Keratinocyte (primary cell): ENCODE results near the gene SCYL3. TPM values are rescaled to one million over a fixed set of nuclear protein-coding genes. Genes with fewer than 3 reads are reported as not detected.

Experiments
- DNase-seq: peaks from one replicate; pipeline ENCODE4 v3.0.0-alpha.2; 2011; ENCODE audit warnings: low read depth, missing footprints, low spot score
- FAIRE-seq: peaks from 2 replicates; lab custom pipeline; 2011; peaks lifted over from hg19 to GRCh38; lab: Jason Lieb, UNC
- H2AFZ ChIP-seq: 2 replicates; pipeline ENCODE4 v1.6.0; 2012; ENCODE audit warnings: low read length, control low read depth, inconsistent platforms; ENCODE audit not compliant: control insufficient read depth
- H3K27ac ChIP-seq: 2 replicates; pipeline ENCODE4 v1.5.1; 2011; ENCODE audit warnings: low read length; ENCODE audit not compliant: control insufficient read depth, insufficient read depth
- H3K27me3 ChIP-seq: 3 replicates; pipeline ENCODE4 v1.6.0; 2011; ENCODE audit warnings: low read length; ENCODE audit not compliant: control insufficient read depth, insufficient read depth; ENCODE audit errors: extremely low read depth
- H3K36me3 ChIP-seq, 2 experiments: 2 replicates in 1 of 2; 3 replicates in 1 of 2; pipeline ENCODE4 v1.5.1; 2011; ENCODE audit warnings: low read length in 2 of 2, mild to moderate bottlenecking in 1 of 2; ENCODE audit not compliant: control insufficient read depth in 2 of 2, insufficient read depth in 2 of 2; ENCODE audit errors: extremely low read depth in 1 of 2
- H3K4me1 ChIP-seq: 3 replicates; pipeline ENCODE4 v1.5.1; 2011; ENCODE audit warnings: low read length; ENCODE audit not compliant: control insufficient read depth, insufficient read depth; ENCODE audit errors: extremely low read depth
- H3K4me2 ChIP-seq: 3 replicates; pipeline ENCODE4 v1.6.0; 2011; ENCODE audit warnings: low read depth, low read length; ENCODE audit not compliant: control insufficient read depth, insufficient read depth; ENCODE audit errors: extremely low read depth
- H3K4me3 ChIP-seq, 3 experiments: fragments of 200-600 bp in 1 of 3; sonication (generic) in 1 of 3; 2 replicates in 2 of 3; 3 replicates in 1 of 3; pipeline ENCODE4 v1.5.1; 2011 to 2016; ENCODE audit warnings: low read length in 3 of 3, mild to moderate bottlenecking in 3 of 3, control low read depth in 2 of 3, inconsistent platforms in 1 of 3, low read depth in 1 of 3, mixed read lengths in 1 of 3, mixed run types in 1 of 3, moderate library complexity in 1 of 3; ENCODE audit not compliant: control insufficient read depth in 2 of 3, insufficient read depth in 2 of 3; ENCODE audit errors: extremely low read depth in 1 of 3
- H3K79me2 ChIP-seq: 2 replicates; pipeline ENCODE4 v1.6.0; 2012; ENCODE audit warnings: low read length; ENCODE audit not compliant: control insufficient read depth, insufficient read depth
- H3K9ac ChIP-seq: 3 replicates; pipeline ENCODE4 v1.6.0; 2011; ENCODE audit warnings: low read length; ENCODE audit not compliant: control insufficient read depth, insufficient read depth; ENCODE audit errors: extremely low read depth
- H3K9me1 ChIP-seq: 3 replicates; pipeline ENCODE4 v1.6.0; 2011; ENCODE audit warnings: low read length; ENCODE audit not compliant: control insufficient read depth, insufficient read depth; ENCODE audit errors: extremely low read depth
- H3K9me3 ChIP-seq: 2 replicates; pipeline ENCODE4 v1.5.1; 2012; ENCODE audit warnings: low read depth, low read length; ENCODE audit not compliant: control insufficient read depth
- H4K20me1 ChIP-seq: 3 replicates; pipeline ENCODE4 v1.6.0; 2011; ENCODE audit warnings: low read length; ENCODE audit not compliant: control insufficient read depth, insufficient read depth; ENCODE audit errors: extremely low read depth
- EZH2 ChIP-seq: IDR thresholded peaks from one replicate; pipeline ENCODE4 v1.6.1; 2012; ENCODE audit warnings: inconsistent platforms, mild to moderate bottlenecking, low read length, moderate library complexity
- dilution Hi-C: fragments of 300-500 bp; cut with MboI; formaldehyde crosslinking; loops from one replicate; pipeline ENCODE4 v1.7.0; 2020; ENCODE audit warnings: low sequenced_read_pairs; ENCODE audit not compliant: extremely low pct_ligation_motif_present
- polyA plus RNA-seq, 5 experiments: library from polyadenylated mRNA; depleted of rRNA in 3 of 5; stranded (reverse) in 3 of 5; stranded (forward) in 1 of 5; unstranded in 1 of 5; fragments of >200 nt; gene quantifications; 1 replicate in 1 of 5; 2 replicates in 3 of 5; 3 replicates in 1 of 5; pipeline versions ENCODE4 v1.2.1 to v1.2.3, GENCODE V29; 2011 to 2012; ENCODE audit warnings: missing spikeins in 2 of 5, low read depth in 1 of 5, low replicate concordance in 1 of 5
- TF ChIP-seq, protein P1 (sequence below), 3 experiments: IDR thresholded peaks in 1 of 3; conservative IDR thresholded peaks in 1 of 3; optimal IDR thresholded peaks in 1 of 3; 2 replicates in 2 of 3; 3 replicates in 1 of 3; pipeline versions ENCODE3 to v1.5.1; 2011; ENCODE audit warnings: low read length in 3 of 3, mild to moderate bottlenecking in 3 of 3, moderate library complexity in 2 of 3, control low read depth in 1 of 3, inconsistent platforms in 1 of 3; ENCODE audit not compliant: insufficient read depth in 2 of 3; ENCODE audit errors: extremely low read depth in 1 of 3

SCYL3 gene
- polyA plus RNA-seq, 1 donor (not counting 4 experiments of a cell fraction or from before 2014, with no cell fraction given) = 8.0 TPM

DNA sequence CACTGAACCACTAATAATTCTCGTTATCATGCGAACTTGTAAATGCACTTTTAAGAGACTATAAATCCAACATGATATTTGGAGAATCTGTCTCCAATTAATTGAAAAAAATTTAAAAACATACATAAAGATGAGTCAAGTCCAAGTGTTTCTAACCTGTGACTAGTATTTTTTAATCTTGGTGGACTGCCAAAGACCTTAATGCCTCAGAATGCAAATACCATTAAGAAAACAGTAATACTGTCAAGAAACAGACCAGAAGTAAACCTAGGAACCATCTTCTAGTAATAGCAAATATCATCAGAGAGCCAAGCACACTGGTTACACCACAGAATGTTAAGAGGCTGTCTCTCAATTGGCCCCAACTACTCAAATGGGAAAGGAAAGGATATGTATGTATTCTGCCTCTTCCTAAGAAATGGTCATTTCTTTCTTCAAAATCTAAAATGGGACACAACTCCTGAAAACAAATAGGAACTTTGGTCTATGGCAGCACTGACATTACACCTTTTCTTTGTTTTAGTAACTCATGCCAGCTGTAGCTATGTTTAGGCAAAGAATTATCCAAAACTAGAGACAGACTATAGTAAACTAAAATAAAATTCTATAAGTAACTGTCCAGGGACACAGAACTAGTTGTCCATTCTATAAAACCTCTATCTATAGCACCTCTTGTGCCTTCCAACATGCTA is 15.8 kb downstream of the SCYL3 start:
- H3K27me3 ChIP-seq = no peaks in the 10 kb centered on the region
- peaks cover 2 to 10% of the 10 kb centered on the region in 2 experiments for H3K36me3 ChIP-seq
- H2AFZ ChIP-seq = no peak overlapping the region
- H3K4me1 ChIP-seq = no peaks in the 10 kb centered on the region
- no peak overlapping the region for H3K27ac ChIP-seq
- H3K4me2 ChIP-seq = no peak overlapping the region
- H4K20me1 ChIP-seq = no peaks in the 10 kb centered on the region
- DNase-seq (no peak), FAIRE-seq (no peak)
- no peak overlapping the region for H3K9ac ChIP-seq
- no peak overlapping the region for H3K4me3 ChIP-seq
- H3K9me1 ChIP-seq = no peaks in the 10 kb centered on the region
- H3K79me2 ChIP-seq = no peaks in the 10 kb centered on the region
- dilution Hi-C loops = no loop called here
- no peaks in the 10 kb centered on the region for H3K9me3 ChIP-seq
- no peak for TF ChIP-seq EZH2
- TF ChIP-seq, protein P1, sequence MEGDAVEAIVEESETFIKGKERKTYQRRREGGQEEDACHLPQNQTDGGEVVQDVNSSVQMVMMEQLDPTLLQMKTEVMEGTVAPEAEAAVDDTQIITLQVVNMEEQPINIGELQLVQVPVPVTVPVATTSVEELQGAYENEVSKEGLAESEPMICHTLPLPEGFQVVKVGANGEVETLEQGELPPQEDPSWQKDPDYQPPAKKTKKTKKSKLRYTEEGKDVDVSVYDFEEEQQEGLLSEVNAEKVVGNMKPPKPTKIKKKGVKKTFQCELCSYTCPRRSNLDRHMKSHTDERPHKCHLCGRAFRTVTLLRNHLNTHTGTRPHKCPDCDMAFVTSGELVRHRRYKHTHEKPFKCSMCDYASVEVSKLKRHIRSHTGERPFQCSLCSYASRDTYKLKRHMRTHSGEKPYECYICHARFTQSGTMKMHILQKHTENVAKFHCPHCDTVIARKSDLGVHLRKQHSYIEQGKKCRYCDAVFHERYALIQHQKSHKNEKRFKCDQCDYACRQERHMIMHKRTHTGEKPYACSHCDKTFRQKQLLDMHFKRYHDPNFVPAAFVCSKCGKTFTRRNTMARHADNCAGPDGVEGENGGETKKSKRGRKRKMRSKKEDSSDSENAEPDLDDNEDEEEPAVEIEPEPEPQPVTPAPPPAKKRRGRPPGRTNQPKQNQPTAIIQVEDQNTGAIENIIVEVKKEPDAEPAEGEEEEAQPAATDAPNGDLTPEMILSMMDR (optimal IDR thresholded peaks at IDR 0.05 in 1 of 3, IDR thresholded peaks at IDR 0.05 in 1 of 3, conservative IDR thresholded peaks at IDR 0.05 in 1 of 3; ENCODE audit: extremely low read depth in 1 of 3, insufficient read depth in 2 of 3, low read length in 3 of 3) = no peak

DNA sequence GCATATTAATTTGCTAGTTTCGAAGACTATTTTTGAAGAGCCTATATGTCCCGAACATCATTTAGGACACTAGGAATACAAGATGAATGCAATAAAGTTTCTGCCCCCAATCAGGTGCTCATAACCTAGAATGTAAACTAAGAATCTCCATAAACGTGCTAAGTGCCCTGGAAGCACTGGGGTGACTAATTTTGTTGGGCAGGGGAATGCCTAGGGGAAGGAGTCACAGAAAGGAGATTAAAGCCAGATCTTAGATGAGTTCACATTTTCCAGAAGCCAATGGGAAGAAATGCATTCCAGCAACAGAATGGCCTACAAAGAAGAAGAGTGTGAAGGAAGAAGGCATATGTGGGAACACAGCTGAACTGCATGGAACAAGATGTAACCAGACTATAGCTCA is 19.5 kb downstream of the SCYL3 start:
- no peaks in the 10 kb centered on the region for H3K9me3 ChIP-seq
- FAIRE-seq (no peak), DNase-seq (no peak)
- H3K9ac ChIP-seq = no peak overlapping the region
- peak overlapping the region; percentile 42 for H3K27ac ChIP-seq
- no peaks in the 10 kb centered on the region for H4K20me1 ChIP-seq
- dilution Hi-C loops = no loop called here
- TF ChIP-seq, protein P1 (optimal IDR thresholded peaks at IDR 0.05 in 1 of 3, IDR thresholded peaks at IDR 0.05 in 1 of 3, conservative IDR thresholded peaks at IDR 0.05 in 1 of 3; ENCODE audit: extremely low read depth in 1 of 3, insufficient read depth in 2 of 3, low read length in 3 of 3) = no peak
- H3K4me3 ChIP-seq = no peak overlapping the region
- H3K4me1 ChIP-seq = no peaks in the 10 kb centered on the region
- H3K4me2 ChIP-seq = no peak overlapping the region
- peaks cover 13 to 18% of the 10 kb centered on the region in 2 experiments for H3K36me3 ChIP-seq
- no peaks in the 10 kb centered on the region for H3K79me2 ChIP-seq
- H3K27me3 ChIP-seq = no peaks in the 10 kb centered on the region
- no peaks in the 10 kb centered on the region for H3K9me1 ChIP-seq
- H2AFZ ChIP-seq = no peak overlapping the region
